Left ventricle myocardium superior (tissue), 1 donor: ENCODE results near the gene MYLK3. TPM values are rescaled to one million over a fixed set of nuclear protein-coding genes. Genes with fewer than 3 reads are reported as not detected.

Experiments
- ATAC-seq: fragments of 200-7000 bp; cut with Tn5 transposase; one replicate; pipeline ENCODE4 v1.9.1; 2020; ENCODE audit warnings: mild to moderate bottlenecking, moderate library complexity
- DNase-seq: peaks from one replicate; pipeline ENCODE4 v3.0.0-alpha.2; 2020
- intact Hi-C: fragments of 100-400 bp; cut with micrococcal nuclease; formaldehyde crosslinking; loops from one replicate; pipeline ENCODE4 v1.11.0; 2022
- total RNA-seq: library from RNA; stranded (reverse); fragmentation: NEBNext Ultra II Directional; extraction: Animal tissue kit (Norgen Biotek cat#: 25700); gene quantifications from one replicate; pipeline ENCODE4 v1.2.1, GENCODE V29; 2021
- donor health status: DM: no; HTN: yes; CAD: no; lungs with severe emphysema.

Gene MYLK3
- total RNA-seq, 1 donor from 2014 or later: 274 TPM

DNA sequence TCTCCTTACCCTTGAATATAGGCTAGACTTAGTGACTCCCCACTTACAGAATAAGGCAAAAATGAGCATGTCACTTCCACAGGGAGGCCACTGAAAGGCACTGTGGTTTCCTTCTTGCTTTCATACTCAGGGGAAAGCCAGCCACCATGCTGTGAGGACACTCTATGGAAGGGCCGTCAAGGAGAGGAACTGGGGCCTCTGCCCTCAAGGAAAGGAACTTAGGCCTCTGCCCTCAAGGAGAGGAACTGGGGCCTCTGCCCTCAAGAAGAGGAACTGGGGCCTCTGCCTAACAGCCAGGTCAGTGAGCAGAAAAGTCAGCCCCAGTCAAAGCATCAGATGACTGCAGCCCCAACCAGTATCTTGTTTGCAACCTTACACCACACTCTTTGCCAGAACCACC, 89.2 kb downstream of the MYLK3 start:
- peak; percentile 77 for ATAC-seq
- intact Hi-C loops: no loop called here
- DNase-seq: no peak

Other genes with a start within 250 kb of the MYLK3 start
- gene SHCBP1, start 127.0 kb downstream of the MYLK3 start, total RNA-seq: 1.1 TPM
- gene VPS35, start 59.2 kb downstream of the MYLK3 start, total RNA-seq: 89.2 TPM
- 1.3 TPM for gene ORC6, start 58.7 kb downstream of the MYLK3 start, total RNA-seq
- gene C16orf87, start 82.8 kb upstream of the MYLK3 start, total RNA-seq: 15.2 TPM
- 27.9 TPM for gene GPT2, start 136.0 kb upstream of the MYLK3 start, total RNA-seq
- 97.2 TPM for gene DNAJA2, start 225.3 kb upstream of the MYLK3 start, total RNA-seq